HG03558 (cell line): Measurements from ENCODE around the gene CRK.
"Not testable (repeated sequence)": the region's sequence is repeated elsewhere in the genome, so short reads cannot be mapped to it uniquely, and the experiment has no call there.

Experiments
- ATAC-seq: cut with Tn5 transposase; IDR thresholded peaks from one replicate; pipeline ENCODE4 v1.9.1; 2021; ENCODE audit warnings: moderate number of reproducible peaks; ENCODE audit not compliant: unreplicated experiment; ENCODE audit errors: extremely low read depth

Gene CRK

GRCh38 chr17:1469231-1469852 lies 13.3 kb upstream of the CRK start:
- ATAC-seq, result no peak

GRCh38 chr17:1467898-1468492 lies 12.0 kb upstream of the CRK start:
- ATAC-seq, result no peak

DNA sequence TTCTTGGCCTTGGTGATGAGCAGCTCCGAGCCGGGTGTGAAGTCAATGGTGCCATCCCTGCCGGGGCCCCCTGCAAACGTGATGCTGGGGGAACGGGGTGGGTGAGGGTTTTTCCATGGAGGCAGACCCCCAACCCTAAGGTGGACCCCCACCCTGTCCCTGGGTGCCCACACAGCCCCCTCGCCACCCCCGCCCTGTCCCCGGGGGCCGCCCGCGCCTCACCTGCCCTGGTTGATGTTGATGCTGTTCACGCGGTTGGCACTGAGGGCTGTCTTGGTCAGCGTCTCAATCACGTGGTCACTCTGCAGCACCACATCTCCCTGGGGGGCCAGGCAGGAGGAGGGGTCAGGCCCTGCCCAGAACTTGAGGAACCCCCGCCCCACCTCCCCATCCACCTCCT lies 11.2 kb upstream of the CRK start:
- no peak for ATAC-seq

DNA sequence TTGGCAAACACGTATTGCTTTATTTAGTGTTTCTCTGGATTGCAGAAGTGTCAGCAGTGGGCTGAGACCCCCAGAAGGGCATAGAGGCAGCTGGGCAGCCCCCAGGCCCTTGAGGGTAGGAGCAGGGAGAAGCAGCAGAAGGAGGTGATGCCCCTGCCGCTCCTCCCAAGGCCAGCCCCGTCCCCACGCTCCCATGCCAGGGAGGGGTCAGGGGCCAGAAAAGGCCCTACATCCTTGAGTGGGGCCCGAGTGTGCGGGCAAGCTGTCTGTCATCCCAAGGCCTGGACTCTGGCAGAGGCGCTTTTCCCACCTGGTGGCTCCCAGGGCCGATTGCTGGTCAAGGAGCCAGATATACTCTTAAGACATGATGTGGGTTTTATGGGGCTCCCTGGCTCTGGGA lies 8.2 kb upstream of the CRK start:
- ATAC-seq, result no peak

DNA sequence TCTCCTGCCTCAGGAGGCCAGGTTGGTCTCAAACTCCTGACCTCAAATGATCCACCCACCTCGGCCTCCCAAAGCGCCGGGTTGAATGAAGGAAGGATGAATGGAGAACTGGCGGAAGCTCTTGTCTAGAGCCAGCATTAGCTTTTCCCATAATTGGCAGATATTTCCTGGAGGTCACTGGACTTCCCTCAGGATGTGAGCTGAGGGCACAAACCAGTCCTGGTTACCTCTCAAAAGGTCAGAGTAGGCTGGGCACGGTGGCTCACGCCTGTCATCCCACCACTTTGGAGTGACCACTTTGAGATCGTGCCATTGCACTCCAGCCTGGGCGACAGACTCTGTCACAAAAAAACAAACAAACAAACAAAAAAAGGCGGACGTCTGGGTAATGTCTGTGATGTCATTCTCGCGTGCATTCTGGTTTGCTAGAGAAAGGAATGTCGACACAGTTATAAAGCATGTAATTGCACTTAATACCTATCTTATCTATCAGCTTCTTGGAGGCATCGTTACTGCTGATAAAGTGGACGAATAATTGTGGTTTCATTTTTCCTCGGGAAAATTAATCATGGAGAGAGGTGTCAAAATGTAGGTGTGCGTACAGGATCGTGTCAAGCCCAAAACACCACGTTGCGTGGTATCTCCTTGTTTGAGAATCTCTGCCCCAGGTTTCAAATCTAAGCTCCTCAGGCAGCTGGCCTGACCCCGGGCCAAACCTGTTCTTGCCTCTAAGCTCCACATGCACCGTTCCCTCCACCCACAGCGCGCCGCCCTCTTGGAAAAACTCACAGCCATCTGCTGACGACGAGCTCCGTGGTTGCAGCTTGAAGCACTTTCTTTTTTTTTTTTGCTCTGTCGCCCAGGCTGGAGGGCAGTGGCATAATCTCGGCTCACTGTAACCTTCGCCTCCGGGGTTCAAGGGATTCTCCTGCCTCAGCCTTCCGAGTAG lies 6.4 kb upstream of the CRK start:
- no peak for ATAC-seq

DNA sequence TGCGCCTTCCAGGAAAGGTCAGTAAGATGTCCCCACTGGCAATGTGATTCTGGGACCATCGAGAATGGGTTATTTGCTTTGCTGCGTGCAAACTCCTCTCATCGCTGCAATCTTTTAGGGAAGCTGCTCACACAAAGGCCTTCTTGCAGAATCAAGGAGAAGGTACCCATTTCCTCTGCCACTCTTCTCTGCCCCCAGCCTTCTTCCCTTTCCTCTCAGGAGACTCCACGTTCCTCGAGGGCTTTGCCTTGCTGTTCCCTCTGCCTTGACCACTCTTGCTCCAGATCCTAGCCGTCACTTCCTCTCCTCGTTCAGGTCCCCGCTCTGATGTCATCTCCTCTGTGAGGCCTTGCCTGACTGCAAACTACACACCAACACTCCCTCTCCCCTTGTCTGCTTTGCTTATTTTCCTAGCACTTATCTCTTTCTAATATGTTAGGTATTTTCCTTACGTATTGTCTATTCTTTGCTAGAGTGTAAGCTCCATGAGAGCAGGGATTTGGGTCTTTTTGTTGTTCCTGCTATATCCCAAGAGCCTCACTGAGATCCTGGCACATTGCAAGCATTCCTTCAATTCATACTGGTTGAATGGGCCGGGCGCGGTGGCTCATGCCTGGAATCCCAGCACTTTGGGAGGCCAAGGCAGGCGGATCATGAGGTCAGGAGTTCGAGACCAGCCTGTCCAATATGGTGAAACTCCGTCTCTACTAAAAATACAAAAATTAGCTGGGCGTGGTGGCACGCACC lies 5.3 kb upstream of the CRK start:
- ATAC-seq, result no peak

- no peak for ATAC-seq
Measured at GRCh38 chr17:1460233-1460632, 4.2 kb upstream of the CRK start.

- no peak for ATAC-seq
Measured at GRCh38 chr17:1455291-1455796, 688 bp downstream of the CRK start.

- no peak for ATAC-seq
Measured at GRCh38 chr17:1454541-1454940, 1.5 kb downstream of the CRK start.

GRCh38 chr17:1453694-1454093 lies 2.3 kb downstream of the CRK start:
- not testable (repeated sequence) for ATAC-seq

DNA sequence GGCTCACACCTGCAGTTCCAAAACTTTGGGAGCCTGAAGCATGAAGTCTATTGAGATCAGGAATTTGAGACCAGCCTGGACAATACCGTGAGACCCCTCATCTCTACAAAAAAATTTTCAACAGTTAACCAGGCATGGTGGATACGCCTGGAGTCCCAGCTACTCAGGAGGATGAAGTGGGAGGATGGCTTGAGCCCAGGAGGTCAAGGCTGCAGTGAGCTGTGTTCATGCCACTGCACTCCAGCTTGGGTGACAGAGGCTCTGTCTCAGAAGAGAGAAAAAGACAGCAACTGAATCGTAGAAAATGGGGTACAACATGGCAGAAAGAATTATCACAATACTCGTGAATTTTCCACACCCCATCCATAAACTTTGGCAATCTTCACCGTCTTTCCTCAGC lies 3.2 kb downstream of the CRK start:
- no peak for ATAC-seq

DNA sequence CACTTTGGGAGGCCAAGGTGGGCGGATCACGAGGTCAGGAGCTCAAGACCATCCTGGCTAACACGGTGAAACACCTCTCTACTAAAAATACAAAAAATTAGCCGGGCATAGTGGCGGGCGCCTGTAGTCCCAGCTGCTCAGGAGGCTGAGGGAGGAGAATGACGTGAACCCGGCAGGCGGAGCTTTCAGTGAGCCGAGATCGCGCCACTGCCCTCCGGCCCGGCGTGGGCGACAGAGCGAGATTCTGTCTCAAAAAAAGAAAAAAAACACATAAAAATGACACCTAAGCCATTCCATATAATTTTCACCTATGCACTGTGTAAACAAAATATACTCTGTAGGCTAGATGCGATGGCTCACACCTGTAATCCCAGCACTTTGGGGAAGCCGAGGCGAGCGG lies 5.8 kb downstream of the CRK start:
- not testable (repeated sequence) for ATAC-seq

GRCh38 chr17:1449412-1449967 lies 6.5 kb downstream of the CRK start:
- no peak for ATAC-seq

DNA sequence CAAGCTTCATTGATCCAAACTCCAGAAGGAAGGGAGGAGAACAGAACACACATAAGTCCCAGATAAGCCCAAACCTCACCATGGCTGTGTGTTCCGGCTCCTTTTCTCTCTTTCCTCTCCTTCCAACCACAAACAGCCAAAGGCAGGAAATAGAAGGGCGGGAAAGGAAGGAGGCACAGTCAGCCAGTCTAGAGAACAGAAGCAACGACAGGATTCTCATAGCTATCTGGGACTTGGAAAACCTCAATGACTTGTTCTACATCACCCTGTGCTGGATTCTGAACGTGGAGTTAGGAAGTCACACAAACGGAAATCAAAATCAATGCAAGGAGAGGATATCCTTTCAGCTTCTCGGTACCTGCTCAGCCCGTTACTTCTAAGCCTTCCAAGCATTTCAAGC lies 9.0 kb downstream of the CRK start:
- ATAC-seq, result no peak

DNA sequence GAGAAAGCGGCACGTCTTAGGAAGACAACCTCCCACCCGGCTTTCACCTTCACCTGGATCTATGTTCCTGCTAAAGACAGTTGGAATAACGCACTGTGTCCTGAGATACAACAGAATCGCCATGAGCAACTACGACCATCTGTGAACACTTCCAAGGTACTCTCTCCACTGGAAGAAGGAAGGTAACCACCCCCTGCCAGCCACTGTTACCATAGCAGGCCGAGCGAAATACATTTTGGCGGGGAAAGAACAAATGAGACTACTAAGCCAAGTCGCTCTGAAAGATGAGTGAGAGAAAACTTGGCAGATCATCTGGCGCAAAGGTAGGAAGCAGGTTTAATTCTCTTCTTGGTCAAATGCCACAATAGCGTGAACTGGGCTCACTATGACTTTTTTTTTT lies 9.8 kb downstream of the CRK start:
- ATAC-seq, result no peak

DNA sequence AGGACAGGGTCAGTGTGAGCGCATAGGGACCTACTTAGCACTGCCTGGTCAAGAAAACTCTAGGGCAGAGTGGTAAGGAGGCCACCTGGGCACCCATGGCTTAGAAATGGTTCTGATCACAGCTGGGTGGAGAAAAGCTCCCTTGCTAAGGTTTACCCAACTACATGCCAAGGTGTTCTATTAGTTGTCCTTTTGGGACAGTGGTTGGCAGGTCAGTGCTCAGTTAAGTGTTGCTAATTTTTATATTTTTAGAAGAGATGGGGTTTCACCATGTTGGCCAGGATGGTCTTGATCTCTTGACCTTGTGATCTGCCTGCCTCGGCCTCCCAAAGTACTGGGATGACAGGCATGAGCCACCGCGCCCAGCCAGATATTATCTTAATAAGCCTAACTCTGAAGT lies 10.3 kb downstream of the CRK start:
- not testable (repeated sequence) for ATAC-seq

DNA sequence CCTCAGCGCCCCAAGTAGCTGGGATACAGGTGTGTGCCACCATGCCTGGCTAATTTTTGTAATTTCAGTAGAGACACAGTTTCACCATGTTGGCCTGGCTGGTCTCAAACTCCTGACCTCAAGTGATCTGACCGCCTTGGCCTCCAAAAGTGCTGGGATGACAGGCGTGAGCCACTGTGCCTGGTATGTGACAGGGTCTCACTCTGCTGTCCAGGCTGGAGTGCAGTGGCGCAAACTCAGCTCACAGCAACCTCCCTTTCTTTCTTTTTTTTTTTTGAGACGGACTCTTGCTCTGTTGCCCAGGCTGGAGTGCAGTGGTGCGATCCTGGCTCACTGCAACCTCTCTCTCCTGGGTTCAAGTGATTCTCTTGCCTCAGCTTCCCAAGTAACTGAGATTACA lies 13.3 kb downstream of the CRK start:
- ATAC-seq, result not testable (repeated sequence)

GRCh38 chr17:1442187-1442586 lies 13.8 kb downstream of the CRK start:
- ATAC-seq, result no peak

GRCh38 chr17:1440921-1441320 lies 15.1 kb downstream of the CRK start:
- no peak for ATAC-seq

GRCh38 chr17:1438593-1439083 lies 17.4 kb downstream of the CRK start:
- ATAC-seq, result no peak
